Medulla oblongata (tissue), 1 donor: ENCODE measurements around the gene PSMB5.
"Not testable (repeated sequence)": the region's sequence is repeated elsewhere in the genome, so short reads cannot be mapped to it uniquely, and the experiment has no call there.

ENCODE experiments used
- DNase-seq: peaks from one replicate; pipeline ENCODE4 v3.0.0-alpha.2; 2015; ENCODE audit errors: extremely low spot score

PSMB5 gene

GRCh38 chr14:23015618-23016017 is 19.1 kb downstream of the PSMB5 start:
- no peak for DNase-seq

- DNase-seq = not testable (repeated sequence)
These were observed 21.0 kb downstream of the PSMB5 start for GRCh38 chr14:23013749-23014054.

- DNase-seq = no peak
These were observed 21.5 kb downstream of the PSMB5 start for GRCh38 chr14:23013054-23013748.

- DNase-seq = peak; percentile 74
These were observed 24.6 kb downstream of the PSMB5 start, which contains the start of gene C14orf93 for GRCh38 chr14:23009939-23010726. Gene C14orf93, minus strand, starts transcription at chr14:23010143. Its CDS starts 11,120 bp downstream, at chr14:22999023.

- DNase-seq = no peak
These were observed 25.2 kb downstream of the PSMB5 start for GRCh38 chr14:23009483-23009938.

- no peak for DNase-seq
These were observed 25.9 kb downstream of the PSMB5 start for GRCh38 chr14:23008831-23009230.

GRCh38 chr14:23006544-23007419 is 27.9 kb downstream of the PSMB5 start:
- DNase-seq = peak; percentile 99

- DNase-seq = no peak
These were observed 28.5 kb downstream of the PSMB5 start for GRCh38 chr14:23006188-23006534.

- no peak for DNase-seq
These were observed 29.1 kb downstream of the PSMB5 start for GRCh38 chr14:23005451-23006187.

- not testable (repeated sequence) for DNase-seq
These were observed 30.4 kb downstream of the PSMB5 start for GRCh38 chr14:23004274-23004673.

GRCh38 chr14:23002592-23002991 is 32.1 kb downstream of the PSMB5 start:
- no peak for DNase-seq

GRCh38 chr14:23000860-23001259 is 33.8 kb downstream of the PSMB5 start:
- no peak for DNase-seq

GRCh38 chr14:22998329-22999012 is 36.2 kb downstream of the PSMB5 start:
- DNase-seq = no peak

- DNase-seq = no peak
These were observed 36.9 kb downstream of the PSMB5 start for GRCh38 chr14:22997676-22998323.

- DNase-seq = no peak
These were observed 37.7 kb downstream of the PSMB5 start for GRCh38 chr14:22996768-22997654.

- no peak for DNase-seq
These were observed 38.6 kb downstream of the PSMB5 start for GRCh38 chr14:22995889-22996625.

GRCh38 chr14:22994762-22995275 is 39.9 kb downstream of the PSMB5 start:
- DNase-seq = no peak

- no peak for DNase-seq
These were observed 41.2 kb downstream of the PSMB5 start for GRCh38 chr14:22993517-22993916.
